H1 (cell line): Measurements from ENCODE around the gene WLS. TPM values are rescaled to one million over a fixed set of nuclear protein-coding genes. Genes with fewer than 3 reads are reported as not detected.

ENCODE experiments used
- KDM4A ChIP-seq: IDR thresholded peaks from one replicate; pipeline ENCODE4 v1.7.1; 2012; ENCODE audit warnings: low read depth, mild to moderate bottlenecking, moderate library complexity, low read length, inconsistent platforms; ENCODE audit not compliant: severe bottlenecking
- NANOG ChIP-seq: IDR thresholded peaks from 2 replicates; pipeline ENCODE4 v1.6.1; 2011; ENCODE audit warnings: low read length, low read depth, mild to moderate bottlenecking, inconsistent platforms; ENCODE audit not compliant: insufficient read depth, poor library complexity, severe bottlenecking
- SUZ12 ChIP-seq: fragments of 200-600 bp; sonication (generic); IDR thresholded peaks from 2 replicates; pipeline ENCODE4 v1.6.1; 2012; ENCODE audit warnings: mild to moderate bottlenecking, inconsistent platforms, low read length, moderate library complexity, mixed read lengths
- polyA plus RNA-seq, 7 experiments: library from polyadenylated mRNA; depleted of rRNA in 3 of 7; stranded (reverse) in 5 of 7; unstranded in 2 of 7; fragments of >200 nt in 5 of 7; fragments of 200-250 nt in 2 of 7; gene quantifications; 1 replicate in 5 of 7; 2 replicates in 1 of 7; 4 replicates in 1 of 7; pipeline versions ENCODE4 v1.2.1 to v1.2.3, GENCODE V29; 2011 to 2013; ENCODE audit warnings: missing spikeins in 2 of 7, mixed read lengths in 2 of 7
- total RNA-seq: library from RNA; stranded (reverse); fragmentation: NEBNext Ultra II Directional; extraction: Animal tissue kit (Norgen Biotek cat#: 25700); gene quantifications from 2 replicates; pipeline ENCODE4 v1.2.1, GENCODE V29; 2021
- TF ChIP-seq, protein P1 (sequence below): fragments of 300-600 bp; sonication (generic); IDR thresholded peaks from 2 replicates; pipeline ENCODE4 v1.7.1; 2012; ENCODE audit warnings: low read length, moderate library complexity, mild to moderate bottlenecking, inconsistent platforms; ENCODE audit not compliant: insufficient replicate concordance
- TF ChIP-seq, protein P2 (sequence below): IDR thresholded peaks from 2 replicates; pipeline ENCODE4 v1.6.1; 2011; ENCODE audit warnings: low read length, improper control_type of control experiment
- TF ChIP-seq, protein P3 (sequence below), 3 experiments: IDR thresholded peaks; 1 replicate in 2 of 3; 2 replicates in 1 of 3; pipeline versions ENCODE4 v1.5.1 to v1.6.1; 2011; ENCODE audit warnings: low read length in 3 of 3, mild to moderate bottlenecking in 3 of 3, inconsistent platforms in 2 of 3, low read depth in 1 of 3, moderate library complexity in 1 of 3; ENCODE audit not compliant: insufficient read depth in 1 of 3; ENCODE audit errors: control extremely low read depth in 1 of 3

The WLS gene
- total and polyA plus RNA-seq, 2 of the 8 experiments (the other 6 are each of a cell fraction or from before 2014, with no cell fraction given), result 1.2 to 2.7 TPM

- TF ChIP-seq, protein P1, sequence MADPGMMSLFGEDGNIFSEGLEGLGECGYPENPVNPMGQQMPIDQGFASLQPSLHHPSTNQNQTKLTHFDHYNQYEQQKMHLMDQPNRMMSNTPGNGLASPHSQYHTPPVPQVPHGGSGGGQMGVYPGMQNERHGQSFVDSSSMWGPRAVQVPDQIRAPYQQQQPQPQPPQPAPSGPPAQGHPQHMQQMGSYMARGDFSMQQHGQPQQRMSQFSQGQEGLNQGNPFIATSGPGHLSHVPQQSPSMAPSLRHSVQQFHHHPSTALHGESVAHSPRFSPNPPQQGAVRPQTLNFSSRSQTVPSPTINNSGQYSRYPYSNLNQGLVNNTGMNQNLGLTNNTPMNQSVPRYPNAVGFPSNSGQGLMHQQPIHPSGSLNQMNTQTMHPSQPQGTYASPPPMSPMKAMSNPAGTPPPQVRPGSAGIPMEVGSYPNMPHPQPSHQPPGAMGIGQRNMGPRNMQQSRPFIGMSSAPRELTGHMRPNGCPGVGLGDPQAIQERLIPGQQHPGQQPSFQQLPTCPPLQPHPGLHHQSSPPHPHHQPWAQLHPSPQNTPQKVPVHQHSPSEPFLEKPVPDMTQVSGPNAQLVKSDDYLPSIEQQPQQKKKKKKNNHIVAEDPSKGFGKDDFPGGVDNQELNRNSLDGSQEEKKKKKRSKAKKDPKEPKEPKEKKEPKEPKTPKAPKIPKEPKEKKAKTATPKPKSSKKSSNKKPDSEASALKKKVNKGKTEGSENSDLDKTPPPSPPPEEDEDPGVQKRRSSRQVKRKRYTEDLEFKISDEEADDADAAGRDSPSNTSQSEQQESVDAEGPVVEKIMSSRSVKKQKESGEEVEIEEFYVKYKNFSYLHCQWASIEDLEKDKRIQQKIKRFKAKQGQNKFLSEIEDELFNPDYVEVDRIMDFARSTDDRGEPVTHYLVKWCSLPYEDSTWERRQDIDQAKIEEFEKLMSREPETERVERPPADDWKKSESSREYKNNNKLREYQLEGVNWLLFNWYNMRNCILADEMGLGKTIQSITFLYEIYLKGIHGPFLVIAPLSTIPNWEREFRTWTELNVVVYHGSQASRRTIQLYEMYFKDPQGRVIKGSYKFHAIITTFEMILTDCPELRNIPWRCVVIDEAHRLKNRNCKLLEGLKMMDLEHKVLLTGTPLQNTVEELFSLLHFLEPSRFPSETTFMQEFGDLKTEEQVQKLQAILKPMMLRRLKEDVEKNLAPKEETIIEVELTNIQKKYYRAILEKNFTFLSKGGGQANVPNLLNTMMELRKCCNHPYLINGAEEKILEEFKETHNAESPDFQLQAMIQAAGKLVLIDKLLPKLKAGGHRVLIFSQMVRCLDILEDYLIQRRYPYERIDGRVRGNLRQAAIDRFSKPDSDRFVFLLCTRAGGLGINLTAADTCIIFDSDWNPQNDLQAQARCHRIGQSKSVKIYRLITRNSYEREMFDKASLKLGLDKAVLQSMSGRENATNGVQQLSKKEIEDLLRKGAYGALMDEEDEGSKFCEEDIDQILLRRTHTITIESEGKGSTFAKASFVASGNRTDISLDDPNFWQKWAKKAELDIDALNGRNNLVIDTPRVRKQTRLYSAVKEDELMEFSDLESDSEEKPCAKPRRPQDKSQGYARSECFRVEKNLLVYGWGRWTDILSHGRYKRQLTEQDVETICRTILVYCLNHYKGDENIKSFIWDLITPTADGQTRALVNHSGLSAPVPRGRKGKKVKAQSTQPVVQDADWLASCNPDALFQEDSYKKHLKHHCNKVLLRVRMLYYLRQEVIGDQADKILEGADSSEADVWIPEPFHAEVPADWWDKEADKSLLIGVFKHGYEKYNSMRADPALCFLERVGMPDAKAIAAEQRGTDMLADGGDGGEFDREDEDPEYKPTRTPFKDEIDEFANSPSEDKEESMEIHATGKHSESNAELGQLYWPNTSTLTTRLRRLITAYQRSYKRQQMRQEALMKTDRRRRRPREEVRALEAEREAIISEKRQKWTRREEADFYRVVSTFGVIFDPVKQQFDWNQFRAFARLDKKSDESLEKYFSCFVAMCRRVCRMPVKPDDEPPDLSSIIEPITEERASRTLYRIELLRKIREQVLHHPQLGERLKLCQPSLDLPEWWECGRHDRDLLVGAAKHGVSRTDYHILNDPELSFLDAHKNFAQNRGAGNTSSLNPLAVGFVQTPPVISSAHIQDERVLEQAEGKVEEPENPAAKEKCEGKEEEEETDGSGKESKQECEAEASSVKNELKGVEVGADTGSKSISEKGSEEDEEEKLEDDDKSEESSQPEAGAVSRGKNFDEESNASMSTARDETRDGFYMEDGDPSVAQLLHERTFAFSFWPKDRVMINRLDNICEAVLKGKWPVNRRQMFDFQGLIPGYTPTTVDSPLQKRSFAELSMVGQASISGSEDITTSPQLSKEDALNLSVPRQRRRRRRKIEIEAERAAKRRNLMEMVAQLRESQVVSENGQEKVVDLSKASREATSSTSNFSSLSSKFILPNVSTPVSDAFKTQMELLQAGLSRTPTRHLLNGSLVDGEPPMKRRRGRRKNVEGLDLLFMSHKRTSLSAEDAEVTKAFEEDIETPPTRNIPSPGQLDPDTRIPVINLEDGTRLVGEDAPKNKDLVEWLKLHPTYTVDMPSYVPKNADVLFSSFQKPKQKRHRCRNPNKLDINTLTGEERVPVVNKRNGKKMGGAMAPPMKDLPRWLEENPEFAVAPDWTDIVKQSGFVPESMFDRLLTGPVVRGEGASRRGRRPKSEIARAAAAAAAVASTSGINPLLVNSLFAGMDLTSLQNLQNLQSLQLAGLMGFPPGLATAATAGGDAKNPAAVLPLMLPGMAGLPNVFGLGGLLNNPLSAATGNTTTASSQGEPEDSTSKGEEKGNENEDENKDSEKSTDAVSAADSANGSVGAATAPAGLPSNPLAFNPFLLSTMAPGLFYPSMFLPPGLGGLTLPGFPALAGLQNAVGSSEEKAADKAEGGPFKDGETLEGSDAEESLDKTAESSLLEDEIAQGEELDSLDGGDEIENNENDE, result no peak
- no peak for TF ChIP-seq SUZ12
- no peak for TF ChIP-seq KDM4A
- TF ChIP-seq NANOG, result no peak
- TF ChIP-seq, protein P2, sequence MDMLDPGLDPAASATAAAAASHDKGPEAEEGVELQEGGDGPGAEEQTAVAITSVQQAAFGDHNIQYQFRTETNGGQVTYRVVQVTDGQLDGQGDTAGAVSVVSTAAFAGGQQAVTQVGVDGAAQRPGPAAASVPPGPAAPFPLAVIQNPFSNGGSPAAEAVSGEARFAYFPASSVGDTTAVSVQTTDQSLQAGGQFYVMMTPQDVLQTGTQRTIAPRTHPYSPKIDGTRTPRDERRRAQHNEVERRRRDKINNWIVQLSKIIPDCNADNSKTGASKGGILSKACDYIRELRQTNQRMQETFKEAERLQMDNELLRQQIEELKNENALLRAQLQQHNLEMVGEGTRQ, result no peak
- TF ChIP-seq, protein P3, sequence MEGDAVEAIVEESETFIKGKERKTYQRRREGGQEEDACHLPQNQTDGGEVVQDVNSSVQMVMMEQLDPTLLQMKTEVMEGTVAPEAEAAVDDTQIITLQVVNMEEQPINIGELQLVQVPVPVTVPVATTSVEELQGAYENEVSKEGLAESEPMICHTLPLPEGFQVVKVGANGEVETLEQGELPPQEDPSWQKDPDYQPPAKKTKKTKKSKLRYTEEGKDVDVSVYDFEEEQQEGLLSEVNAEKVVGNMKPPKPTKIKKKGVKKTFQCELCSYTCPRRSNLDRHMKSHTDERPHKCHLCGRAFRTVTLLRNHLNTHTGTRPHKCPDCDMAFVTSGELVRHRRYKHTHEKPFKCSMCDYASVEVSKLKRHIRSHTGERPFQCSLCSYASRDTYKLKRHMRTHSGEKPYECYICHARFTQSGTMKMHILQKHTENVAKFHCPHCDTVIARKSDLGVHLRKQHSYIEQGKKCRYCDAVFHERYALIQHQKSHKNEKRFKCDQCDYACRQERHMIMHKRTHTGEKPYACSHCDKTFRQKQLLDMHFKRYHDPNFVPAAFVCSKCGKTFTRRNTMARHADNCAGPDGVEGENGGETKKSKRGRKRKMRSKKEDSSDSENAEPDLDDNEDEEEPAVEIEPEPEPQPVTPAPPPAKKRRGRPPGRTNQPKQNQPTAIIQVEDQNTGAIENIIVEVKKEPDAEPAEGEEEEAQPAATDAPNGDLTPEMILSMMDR (IDR thresholded peaks at IDR 0.05; ENCODE audit: control extremely low read depth in 1 of 3, insufficient read depth in 1 of 3, low read depth in 1 of 3, low read length in 3 of 3), result no peak
Observed at GRCh38 chr1:68202239-68202832, 30.0 kb downstream of the WLS start (continued).
